Calu3 (cell line): ENCODE data around the gene CTNNBL1. TPM values are rescaled to one million over a fixed set of nuclear protein-coding genes. Genes with fewer than 3 reads are reported as not detected.

Experiments
- BruUV-seq: library from RNA; stranded (reverse); fragments of 400-500 nt; replicated peaks from 2 replicates; lab custom pipeline; 2021; lab: Mats Ljungman, UMichigan
- CTCF ChIA-PET: fragments of 300-600 bp; sonication (Branson Sonifier 250); formaldehyde crosslinking; loops from one replicate; lab custom pipeline; 2022; ENCODE audit warnings: antibody characterized with exemption; lab: Charles Lee
- DNase-seq: peaks from one replicate; pipeline ENCODE4 v3.0.0; 2022
- H3K27ac Mint-ChIP-seq: one replicate; pipeline ENCODE4 v1.8.0; 2022; ENCODE audit warnings: mixed read lengths; ENCODE audit not compliant: unreplicated experiment
- H3K27me3 Mint-ChIP-seq: one replicate; pipeline ENCODE4 v1.8.0; 2022; ENCODE audit warnings: mixed read lengths; ENCODE audit not compliant: unreplicated experiment
- H3K36me3 Mint-ChIP-seq: one replicate; pipeline ENCODE4 v1.8.0; 2022; ENCODE audit warnings: mild to moderate bottlenecking, moderate library complexity, mixed read lengths; ENCODE audit not compliant: insufficient read depth, unreplicated experiment
- H3K4me1 Mint-ChIP-seq: one replicate; pipeline ENCODE4 v1.8.0; 2022; ENCODE audit warnings: mild to moderate bottlenecking, low read depth, mixed read lengths; ENCODE audit not compliant: unreplicated experiment
- H3K4me3 Mint-ChIP-seq: one replicate; pipeline ENCODE4 v1.8.0; 2022; ENCODE audit warnings: mild to moderate bottlenecking, low read depth, moderate library complexity, mixed read lengths; ENCODE audit not compliant: unreplicated experiment
- H3K9me3 Mint-ChIP-seq: one replicate; pipeline ENCODE4 v1.8.0; 2022; ENCODE audit warnings: low read depth, mixed read lengths; ENCODE audit not compliant: unreplicated experiment
- CTCF ChIP-seq: fragments of 200-600 bp; IDR thresholded peaks from one replicate; pipeline ENCODE4 v1.8.0; 2022; ENCODE audit warnings: antibody characterized with exemption; ENCODE audit not compliant: unreplicated experiment
- intact Hi-C: fragments of 100-400 bp; cut with micrococcal nuclease; formaldehyde crosslinking; loops from one replicate; pipeline ENCODE4 v1.10.0; 2022; ENCODE audit not compliant: unreplicated experiment
- total RNA-seq: library from RNA; stranded (reverse); gene quantifications from 2 replicates; pipeline ENCODE4 v1.2.3, GENCODE V29; 2022

CTNNBL1 gene
- total RNA-seq, 1 experiment from 2014 or later, result 106 TPM

- intact Hi-C loops, result no loop called here
- peak; percentile 35 for DNase-seq
- H3K9me3 Mint-ChIP-seq, result no peaks in the 10 kb centered on the region
- no TSS peak for BruUV-seq
- peak; percentile 48 for TF ChIP-seq CTCF
- no peak overlapping the region for H3K27ac Mint-ChIP-seq
- H3K27me3 Mint-ChIP-seq, result no peaks in the 10 kb centered on the region
- H3K36me3 Mint-ChIP-seq, result peaks cover 4% of the 10 kb centered on the region
- no peaks in the 10 kb centered on the region for H3K4me1 Mint-ChIP-seq
- no peak overlapping the region for H3K4me3 Mint-ChIP-seq
- CTCF ChIA-PET, result interaction anchor here (1.3 kb wide), 1 partner anchor 10 kb away, joined by 5 read pairs; no protein-coding TSS in a partner anchor
Observed at GRCh38 chr20:37758332-37758731, 64.5 kb downstream of the CTNNBL1 start.

GRCh38 chr20:37759052-37759553 lies 65.3 kb downstream of the CTNNBL1 start:
- H3K27ac Mint-ChIP-seq, result no peak overlapping the region
- H3K9me3 Mint-ChIP-seq, result no peaks in the 10 kb centered on the region
- TF ChIP-seq CTCF, result no peak
- H3K4me3 Mint-ChIP-seq, result no peak overlapping the region
- intact Hi-C loops, result no loop called here
- BruUV-seq, result no TSS peak
- H3K36me3 Mint-ChIP-seq, result peaks cover 4% of the 10 kb centered on the region
- CTCF ChIA-PET, result no interaction called here
- no peak for DNase-seq
- H3K4me1 Mint-ChIP-seq, result no peaks in the 10 kb centered on the region
- H3K27me3 Mint-ChIP-seq, result no peaks in the 10 kb centered on the region

GRCh38 chr20:37759761-37760209 lies 66.0 kb downstream of the CTNNBL1 start:
- H3K27ac Mint-ChIP-seq, result no peak overlapping the region
- H3K4me3 Mint-ChIP-seq, result no peak overlapping the region
- H3K27me3 Mint-ChIP-seq, result no peaks in the 10 kb centered on the region
- H3K4me1 Mint-ChIP-seq, result no peaks in the 10 kb centered on the region
- H3K9me3 Mint-ChIP-seq, result no peaks in the 10 kb centered on the region
- TF ChIP-seq CTCF, result no peak
- intact Hi-C loops, result no loop called here
- CTCF ChIA-PET, result no interaction called here
- BruUV-seq, result no TSS peak
- H3K36me3 Mint-ChIP-seq, result peaks cover 4% of the 10 kb centered on the region
- no peak for DNase-seq

- CTCF ChIA-PET, result no interaction called here
- TF ChIP-seq CTCF, result no peak
- Mint-ChIP-seq H3K4me3 (no peak overlapping the region), H3K4me1 (no peaks in the 10 kb centered on the region), H3K9me3 (no peaks in the 10 kb centered on the region), H3K27me3 (no peaks in the 10 kb centered on the region), H3K36me3 (peaks cover 4% of the 10 kb centered on the region), H3K27ac (no peak overlapping the region)
- no peak for DNase-seq
- intact Hi-C loops, result no loop called here
- BruUV-seq, result no TSS peak
Observed at GRCh38 chr20:37760322-37760721, 66.5 kb downstream of the CTNNBL1 start.
